HG03280 (cell line): ENCODE data around the gene LY6G6D.

Source experiments
- ATAC-seq: cut with Tn5 transposase; IDR thresholded peaks from one replicate; pipeline ENCODE4 v1.9.1; 2021; ENCODE audit warnings: mild to moderate bottlenecking, moderate library complexity; ENCODE audit not compliant: unreplicated experiment

LY6G6D gene

GRCh38 chr6:31761343-31761742 lies 46.2 kb downstream of the LY6G6D start:
- ATAC-seq, result no peak

- ATAC-seq, result no peak
These were observed 47.2 kb downstream of the LY6G6D start, which contains the start of gene SAPCD1 for GRCh38 chr6:31762356-31762755. Gene SAPCD1, plus strand, starts transcription at chr6:31762656. Its CDS starts 399 bp downstream, at chr6:31763055.

- ATAC-seq, result no peak
These were observed 47.9 kb downstream of the LY6G6D start for GRCh38 chr6:31762878-31763618.

GRCh38 chr6:31763619-31763940 lies 48.4 kb downstream of the LY6G6D start:
- no peak for ATAC-seq

- no peak for ATAC-seq
These were observed 49.0 kb downstream of the LY6G6D start for GRCh38 chr6:31764198-31764597.

GRCh38 chr6:31765559-31765909 lies 50.4 kb downstream of the LY6G6D start:
- ATAC-seq, result no peak

- no peak for ATAC-seq
These were observed 51.0 kb downstream of the LY6G6D start for GRCh38 chr6:31765910-31766794.

- no peak for ATAC-seq
These were observed 52.0 kb downstream of the LY6G6D start for GRCh38 chr6:31767096-31767645.
